Osteocyte (in vitro differentiated cells): ENCODE results near the gene UGP2. TPM values are rescaled to one million over a fixed set of nuclear protein-coding genes. Genes with fewer than 3 reads are reported as not detected.
A peak's percentile ranks its signal among the peaks of the same experiment; 100 is the strongest.

ENCODE experiments used
- DNase-seq: peaks from one replicate; pipeline ENCODE4 v3.0.0; 2021; ENCODE audit warnings: mixed read lengths; ENCODE audit not compliant: unreplicated experiment; ENCODE audit errors: extremely low spot score
- H3K27ac Mint-ChIP-seq: one replicate; pipeline ENCODE4 v1.8.0; 2021; ENCODE audit warnings: mild to moderate bottlenecking, mixed read lengths; ENCODE audit not compliant: unreplicated experiment
- H3K27me3 Mint-ChIP-seq: one replicate; pipeline ENCODE4 v1.8.0; 2021; ENCODE audit warnings: mixed read lengths; ENCODE audit not compliant: unreplicated experiment
- H3K36me3 Mint-ChIP-seq: one replicate; pipeline ENCODE4 v1.8.0; 2021; ENCODE audit warnings: mixed read lengths; ENCODE audit not compliant: unreplicated experiment
- H3K4me1 Mint-ChIP-seq: one replicate; pipeline ENCODE4 v1.8.0; 2021; ENCODE audit warnings: mixed read lengths; ENCODE audit not compliant: unreplicated experiment
- H3K4me3 Mint-ChIP-seq: one replicate; pipeline ENCODE4 v1.8.0; 2021; ENCODE audit warnings: mild to moderate bottlenecking, moderate library complexity, mixed read lengths; ENCODE audit not compliant: unreplicated experiment
- H3K9me3 Mint-ChIP-seq: one replicate; pipeline ENCODE4 v1.8.0; 2021; ENCODE audit warnings: mixed read lengths; ENCODE audit not compliant: unreplicated experiment
- total RNA-seq: library from RNA; stranded (reverse); gene quantifications from 2 replicates; pipeline ENCODE4 v1.2.1, GENCODE V29; 2021
- TF ChIP-seq, protein P1 (sequence below): fragments of 200-600 bp; sonication (generic); IDR thresholded peaks from 2 replicates; pipeline ENCODE4 v1.5.0; 2021; ENCODE audit warnings: antibody characterized with exemption, mild to moderate bottlenecking, moderate library complexity

Gene UGP2
- total RNA-seq, 1 donor from 2014 or later: 109 TPM

DNA sequence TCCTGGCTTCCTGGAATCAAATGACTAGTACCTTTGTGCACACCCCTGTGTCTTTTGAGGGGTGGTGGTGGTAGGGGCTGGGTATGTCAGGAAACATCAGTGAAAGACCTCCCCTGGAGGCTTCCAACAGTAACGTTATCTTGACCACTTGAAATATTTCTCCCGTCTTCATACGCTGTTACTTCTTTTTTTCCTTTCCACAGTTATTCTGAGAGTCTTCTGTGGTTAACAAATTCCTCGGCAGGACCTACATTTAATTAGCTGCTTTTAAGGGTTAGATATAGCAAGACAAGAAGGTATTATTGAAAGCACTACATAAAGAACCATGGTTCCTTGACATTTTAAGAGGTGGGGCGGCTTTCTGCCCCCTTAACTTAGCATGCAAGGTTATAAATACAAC is 34.6 kb downstream of the UGP2 start:
- peaks cover 4% of the 10 kb centered on the region for H3K9me3 Mint-ChIP-seq
- peak overlapping the region; percentile 38 for H3K27ac Mint-ChIP-seq
- no peaks in the 10 kb centered on the region for H3K27me3 Mint-ChIP-seq
- H3K4me3 Mint-ChIP-seq: no peak overlapping the region
- no peak for DNase-seq
- TF ChIP-seq, protein P1, sequence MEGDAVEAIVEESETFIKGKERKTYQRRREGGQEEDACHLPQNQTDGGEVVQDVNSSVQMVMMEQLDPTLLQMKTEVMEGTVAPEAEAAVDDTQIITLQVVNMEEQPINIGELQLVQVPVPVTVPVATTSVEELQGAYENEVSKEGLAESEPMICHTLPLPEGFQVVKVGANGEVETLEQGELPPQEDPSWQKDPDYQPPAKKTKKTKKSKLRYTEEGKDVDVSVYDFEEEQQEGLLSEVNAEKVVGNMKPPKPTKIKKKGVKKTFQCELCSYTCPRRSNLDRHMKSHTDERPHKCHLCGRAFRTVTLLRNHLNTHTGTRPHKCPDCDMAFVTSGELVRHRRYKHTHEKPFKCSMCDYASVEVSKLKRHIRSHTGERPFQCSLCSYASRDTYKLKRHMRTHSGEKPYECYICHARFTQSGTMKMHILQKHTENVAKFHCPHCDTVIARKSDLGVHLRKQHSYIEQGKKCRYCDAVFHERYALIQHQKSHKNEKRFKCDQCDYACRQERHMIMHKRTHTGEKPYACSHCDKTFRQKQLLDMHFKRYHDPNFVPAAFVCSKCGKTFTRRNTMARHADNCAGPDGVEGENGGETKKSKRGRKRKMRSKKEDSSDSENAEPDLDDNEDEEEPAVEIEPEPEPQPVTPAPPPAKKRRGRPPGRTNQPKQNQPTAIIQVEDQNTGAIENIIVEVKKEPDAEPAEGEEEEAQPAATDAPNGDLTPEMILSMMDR: no peak
- peaks cover 45% of the 10 kb centered on the region for H3K36me3 Mint-ChIP-seq
- peaks cover 45% of the 10 kb centered on the region for H3K4me1 Mint-ChIP-seq

DNA sequence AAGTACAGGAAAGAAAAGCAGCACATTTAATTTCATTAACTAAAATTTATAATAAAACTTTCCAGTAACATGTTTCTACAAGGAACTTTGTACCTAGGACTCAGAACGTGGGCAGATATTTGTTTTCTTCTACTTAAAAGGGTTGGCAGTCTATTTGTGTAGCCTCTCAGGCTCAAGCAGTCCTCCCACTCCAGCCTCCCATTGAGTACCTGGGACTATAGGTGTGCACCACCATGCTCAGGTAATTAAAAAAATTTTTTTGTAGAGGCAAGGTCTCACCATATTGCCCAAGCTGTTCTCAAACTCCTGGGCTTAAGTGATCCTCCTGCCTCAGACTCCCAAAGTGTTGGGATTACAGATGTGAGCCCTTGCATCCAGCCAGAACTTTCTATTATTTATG is 36.8 kb downstream of the UGP2 start:
- peaks cover 43% of the 10 kb centered on the region for H3K36me3 Mint-ChIP-seq
- no peaks in the 10 kb centered on the region for H3K27me3 Mint-ChIP-seq
- peaks cover under 1% of the 10 kb centered on the region for H3K9me3 Mint-ChIP-seq
- TF ChIP-seq, protein P1: no peak
- no peak for DNase-seq
- peaks cover 26% of the 10 kb centered on the region for H3K4me1 Mint-ChIP-seq
- H3K4me3 Mint-ChIP-seq: no peak overlapping the region
- no peak overlapping the region for H3K27ac Mint-ChIP-seq

DNA sequence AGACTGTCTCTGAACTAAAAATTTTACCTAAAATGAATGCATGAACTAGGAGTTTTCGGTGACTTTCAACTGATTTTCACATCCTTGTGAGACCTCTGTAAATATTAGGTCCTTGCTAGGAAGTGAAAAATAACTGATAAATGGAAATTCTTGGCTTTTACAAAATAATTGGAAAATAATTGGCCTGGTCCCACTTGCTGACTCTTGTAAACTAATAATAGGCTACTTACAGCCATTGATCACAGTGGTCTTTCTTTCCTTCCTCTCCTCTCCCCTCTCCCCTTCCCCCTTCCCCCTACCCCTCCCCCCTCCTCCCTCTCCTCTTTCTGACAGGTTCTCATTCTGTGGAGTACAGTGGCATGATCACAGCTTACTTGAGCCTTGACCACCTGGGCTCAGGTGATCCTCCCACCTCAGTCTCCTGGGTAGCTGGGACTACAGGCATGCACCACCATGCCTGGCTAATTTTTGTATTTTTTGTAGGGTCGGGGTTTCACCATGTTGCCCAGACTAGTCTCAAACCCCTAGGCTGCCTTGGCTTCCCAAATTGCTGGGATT is 38.3 kb downstream of the UGP2 start:
- no peak overlapping the region for H3K4me3 Mint-ChIP-seq
- TF ChIP-seq, protein P1: no peak

DNA sequence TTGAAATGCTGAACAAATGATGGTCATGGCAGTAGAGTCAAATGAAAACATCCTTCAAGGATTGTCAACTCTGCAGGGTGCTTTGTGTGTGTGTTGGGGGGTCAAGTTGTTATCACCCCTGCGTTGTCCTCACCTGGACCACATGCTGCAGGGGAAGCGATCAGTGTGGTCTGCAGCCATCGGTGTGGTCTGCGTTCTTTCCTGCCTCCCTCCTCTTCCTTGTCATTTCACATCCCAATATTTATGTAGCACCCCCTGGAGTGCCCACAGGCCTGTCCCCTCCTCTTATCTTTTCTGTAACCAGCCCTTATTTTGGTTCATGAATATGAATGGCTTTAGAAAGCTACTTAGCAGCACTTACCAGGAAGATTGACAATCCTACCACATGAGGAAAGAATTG is 38.9 kb downstream of the UGP2 start:
- no peak overlapping the region for H3K4me3 Mint-ChIP-seq
- H3K36me3 Mint-ChIP-seq: peaks cover 39% of the 10 kb centered on the region
- H3K4me1 Mint-ChIP-seq: peaks cover 9% of the 10 kb centered on the region
- no peak overlapping the region for H3K27ac Mint-ChIP-seq
- no peaks in the 10 kb centered on the region for H3K27me3 Mint-ChIP-seq
- TF ChIP-seq, protein P1: no peak
- no peak for DNase-seq
- no peaks in the 10 kb centered on the region for H3K9me3 Mint-ChIP-seq

More for the DNA sequence above, 38.3 kb downstream of the UGP2 start:
- Mint-ChIP-seq H3K36me3 (peaks cover 40% of the 10 kb centered on the region), H3K9me3 (no peaks in the 10 kb centered on the region), H3K27me3 (no peaks in the 10 kb centered on the region), H3K27ac (no peak overlapping the region), H3K4me1 (peaks cover 16% of the 10 kb centered on the region)
- DNase-seq: no peak

DNA sequence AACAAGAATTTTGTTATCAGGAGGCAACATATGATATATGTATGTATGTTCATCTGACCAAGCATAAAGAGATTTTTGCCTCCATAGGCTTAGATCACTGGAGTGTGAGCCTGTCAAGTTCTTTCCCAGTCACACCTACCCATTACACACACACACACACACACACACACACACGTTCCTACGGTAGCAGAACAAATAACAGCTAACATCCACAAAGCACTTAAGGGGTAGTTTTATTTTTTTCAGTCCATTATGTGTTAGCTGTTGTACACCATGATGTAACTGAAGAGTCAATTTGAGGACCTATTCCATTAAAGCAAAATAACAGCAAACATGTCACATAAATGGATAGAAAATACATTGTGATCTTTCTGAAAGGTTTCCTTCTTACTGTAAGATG is 39.5 kb downstream of the UGP2 start:
- H3K27ac Mint-ChIP-seq: no peak overlapping the region
- no peaks in the 10 kb centered on the region for H3K9me3 Mint-ChIP-seq
- peaks cover 4% of the 10 kb centered on the region for H3K4me1 Mint-ChIP-seq
- no peak for DNase-seq
- no peaks in the 10 kb centered on the region for H3K27me3 Mint-ChIP-seq
- TF ChIP-seq, protein P1: no peak
- no peak overlapping the region for H3K4me3 Mint-ChIP-seq
- peaks cover 36% of the 10 kb centered on the region for H3K36me3 Mint-ChIP-seq
